HG03159 (cell line): ENCODE results near the gene GRPEL2.
"Not testable (repeated sequence)": the region's sequence is repeated elsewhere in the genome, so short reads cannot be mapped to it uniquely, and the experiment has no call there.

Experiments used
- ATAC-seq: cut with Tn5 transposase; IDR thresholded peaks from one replicate; pipeline ENCODE4 v1.9.1; 2021; ENCODE audit warnings: mild to moderate bottlenecking, moderate library complexity; ENCODE audit not compliant: unreplicated experiment

GRPEL2 gene

DNA sequence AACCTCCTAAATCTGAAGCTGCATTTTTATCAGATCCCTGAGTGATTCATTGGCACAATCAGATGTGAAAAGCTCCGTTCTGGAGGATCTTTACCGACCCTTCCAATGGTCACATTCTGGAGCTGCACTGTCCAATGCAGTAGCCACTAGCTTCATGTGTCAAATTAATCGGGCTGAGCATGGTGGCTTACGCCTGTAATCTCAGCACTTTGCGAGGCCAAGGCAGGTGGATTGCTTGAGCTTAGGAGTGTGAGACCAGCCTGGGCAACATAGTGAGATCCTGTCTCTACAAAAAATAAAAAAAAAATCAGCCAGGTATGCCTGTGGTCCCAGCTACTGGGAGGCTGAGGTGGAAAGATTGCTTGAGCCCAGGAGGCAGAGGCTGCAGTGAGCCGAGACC lies 30.1 kb downstream of the GRPEL2 start:
- ATAC-seq = no peak

DNA sequence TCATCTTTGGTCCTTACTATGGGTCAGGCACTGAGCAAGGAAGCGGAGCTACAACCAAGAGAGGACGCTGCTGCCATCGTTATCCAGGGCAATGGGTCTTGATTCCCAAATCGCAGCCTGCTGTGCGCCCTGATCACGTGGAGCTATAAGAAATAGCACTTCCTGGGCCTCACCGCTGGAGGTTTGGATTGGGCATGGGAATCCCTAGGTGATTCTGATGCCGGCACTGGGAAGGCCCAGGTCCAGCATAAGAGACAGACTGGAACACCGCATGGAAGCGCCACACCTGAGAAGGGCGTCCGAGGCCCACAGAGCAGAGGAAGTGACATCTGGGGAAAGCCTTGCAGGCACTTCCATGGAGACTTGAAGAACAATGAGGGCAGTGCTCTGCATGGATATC lies 30.8 kb downstream of the GRPEL2 start:
- no peak for ATAC-seq

DNA sequence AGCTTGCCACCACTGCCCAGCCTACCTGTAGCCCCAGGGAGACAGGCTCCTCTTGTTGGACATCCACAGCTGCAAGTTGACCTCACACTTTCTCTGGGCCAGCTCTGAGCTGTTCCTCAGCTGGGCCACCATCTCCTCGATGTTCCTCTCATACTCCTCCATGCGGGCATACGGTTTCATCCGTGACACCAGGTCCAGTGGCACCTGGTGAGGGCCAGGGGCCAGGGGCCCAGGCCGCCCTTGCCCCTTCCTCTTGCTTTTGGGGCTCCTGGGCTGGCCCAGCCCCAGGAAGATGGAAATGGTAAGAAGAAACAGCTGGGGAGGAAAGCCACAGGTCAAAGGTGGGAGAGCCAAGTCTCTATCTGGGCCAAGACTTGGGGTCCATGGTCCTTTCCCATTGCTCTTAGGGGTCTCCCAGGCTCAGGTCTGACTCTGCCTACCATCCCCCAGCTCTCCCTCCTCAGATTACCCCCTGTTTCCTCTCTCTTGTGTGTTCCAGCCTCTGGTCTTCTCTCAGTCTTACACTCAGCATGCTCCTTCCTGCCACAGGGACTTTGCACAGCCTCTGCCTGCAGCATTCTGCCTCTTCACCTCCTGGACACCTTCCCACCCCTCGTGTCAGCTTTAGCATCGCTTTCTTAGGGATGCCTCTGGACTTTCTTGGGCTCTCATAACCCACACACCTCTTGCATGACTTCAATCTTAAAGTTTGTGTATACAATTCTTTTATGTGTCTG lies 31.6 kb downstream of the GRPEL2 start:
- ATAC-seq = no peak

DNA sequence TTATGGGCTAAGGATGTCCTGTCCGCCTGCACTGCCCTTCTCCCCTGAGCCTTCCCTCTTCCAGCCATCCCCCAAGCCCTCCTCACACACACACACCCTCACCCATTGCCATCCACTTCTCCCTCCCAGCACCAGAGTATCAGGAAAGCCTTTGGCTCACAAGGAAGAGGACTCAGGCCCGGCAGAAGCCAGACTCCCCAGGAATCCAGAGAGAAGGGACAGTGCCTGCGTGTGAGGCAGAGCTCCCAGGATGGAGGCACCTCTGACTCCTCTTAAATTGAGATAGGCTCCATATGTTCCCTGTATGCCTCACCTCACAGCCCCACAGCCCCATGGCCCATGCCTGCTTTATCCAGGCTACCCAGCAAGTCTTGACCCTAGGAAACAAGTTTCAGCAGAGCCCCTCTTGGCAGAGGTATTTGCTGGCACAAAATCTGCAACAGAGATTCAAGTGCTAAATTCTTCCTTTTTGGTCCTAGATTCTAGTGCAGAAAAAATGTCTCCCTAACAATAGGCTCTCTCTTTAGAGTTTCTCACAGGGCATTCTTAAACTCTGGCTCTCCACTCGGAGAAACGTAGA lies 33.0 kb downstream of the GRPEL2 start:
- ATAC-seq = no peak

DNA sequence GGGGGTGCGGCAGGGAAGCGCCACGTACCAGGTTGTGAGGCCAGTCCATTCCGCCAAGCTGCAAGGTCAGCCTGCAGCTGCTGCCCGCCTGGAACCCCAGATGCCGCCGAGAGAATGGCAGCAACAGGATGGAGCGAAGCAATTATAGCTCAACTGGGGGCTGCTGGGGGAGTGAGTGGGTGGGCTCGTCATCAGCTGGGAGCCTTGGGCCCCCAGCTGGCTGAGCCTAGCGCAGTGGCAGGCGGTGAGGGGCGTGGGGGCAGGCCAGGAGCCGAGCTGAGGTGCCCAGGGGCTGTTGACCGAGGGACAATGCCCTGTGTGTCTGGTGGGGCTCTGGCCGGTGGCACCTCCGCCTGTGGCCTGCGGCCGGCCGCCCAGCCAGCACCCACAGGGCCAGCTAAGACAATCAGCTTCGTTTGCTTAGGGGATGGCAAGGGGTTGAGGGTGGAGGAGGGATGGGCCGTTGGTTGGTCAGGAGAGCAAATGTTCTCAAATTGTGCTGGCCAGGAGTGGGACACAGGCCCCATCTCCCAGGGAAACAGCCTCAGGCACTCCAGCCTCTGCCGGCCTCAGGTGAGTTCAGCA lies 34.0 kb downstream of the GRPEL2 start, which contains the start of gene IL17B:
Gene IL17B, minus strand, starts transcription at position 116 of the 585 bp plus-strand sequence. Its CDS starts 67 bp downstream, at position 49.
- no peak for ATAC-seq

DNA sequence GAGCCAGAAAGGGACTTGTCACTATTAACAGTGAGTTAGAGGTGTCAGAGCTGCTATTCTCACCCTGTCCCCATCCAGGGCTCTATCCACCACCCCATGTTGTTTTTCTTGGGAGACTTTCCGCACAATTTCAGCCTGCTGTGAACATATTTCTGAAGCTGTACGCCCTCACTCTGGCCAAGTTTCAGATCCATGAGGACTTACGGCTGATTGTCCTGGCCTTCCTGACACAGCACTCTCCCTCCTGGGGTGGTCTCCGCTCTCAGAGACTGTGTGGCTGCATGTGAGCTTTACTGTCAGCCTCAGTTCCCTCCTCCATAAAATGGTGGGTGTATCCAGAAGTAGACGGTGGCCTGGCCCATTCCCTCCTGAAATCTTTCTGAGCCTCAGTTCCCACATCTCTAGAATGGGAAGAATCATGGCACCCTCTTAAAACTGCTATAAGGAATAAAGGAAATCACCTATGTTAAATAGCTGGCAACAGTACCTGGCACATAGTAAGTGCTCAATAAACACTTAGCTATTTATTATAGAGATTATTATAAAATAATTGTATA lies 34.6 kb downstream of the GRPEL2 start:
- no peak for ATAC-seq

DNA sequence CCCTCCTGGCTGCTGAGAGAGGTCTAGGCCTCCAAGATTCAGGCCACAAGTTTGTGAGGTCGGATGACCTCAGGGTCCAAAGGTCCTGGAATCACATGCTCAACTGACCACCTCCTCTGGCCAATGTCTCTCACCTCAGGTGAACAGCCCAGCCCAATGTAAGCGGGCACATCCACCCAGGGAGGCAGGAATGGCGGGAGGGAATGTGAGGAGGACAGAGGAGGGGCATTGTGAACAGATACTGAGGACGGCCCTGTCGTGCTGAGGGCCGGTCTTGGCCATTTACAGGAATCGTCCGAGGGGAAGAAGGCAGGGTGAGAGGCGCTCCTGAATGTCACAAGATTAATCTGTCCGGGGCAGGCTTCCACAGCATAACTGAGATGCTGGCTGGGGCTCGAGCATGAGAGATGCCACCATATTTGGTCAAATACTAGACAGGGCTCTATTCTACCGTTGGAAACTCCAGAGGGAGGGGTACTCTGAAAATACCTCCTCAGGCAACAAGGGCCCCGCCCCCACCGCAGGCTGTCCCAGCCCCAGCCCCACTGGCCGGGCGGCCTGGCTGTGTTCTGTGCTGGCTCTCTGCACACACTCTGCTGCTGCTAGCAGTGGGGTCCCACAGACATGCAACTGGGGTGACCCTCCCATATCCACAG lies 35.3 kb downstream of the GRPEL2 start:
- no peak for ATAC-seq

DNA sequence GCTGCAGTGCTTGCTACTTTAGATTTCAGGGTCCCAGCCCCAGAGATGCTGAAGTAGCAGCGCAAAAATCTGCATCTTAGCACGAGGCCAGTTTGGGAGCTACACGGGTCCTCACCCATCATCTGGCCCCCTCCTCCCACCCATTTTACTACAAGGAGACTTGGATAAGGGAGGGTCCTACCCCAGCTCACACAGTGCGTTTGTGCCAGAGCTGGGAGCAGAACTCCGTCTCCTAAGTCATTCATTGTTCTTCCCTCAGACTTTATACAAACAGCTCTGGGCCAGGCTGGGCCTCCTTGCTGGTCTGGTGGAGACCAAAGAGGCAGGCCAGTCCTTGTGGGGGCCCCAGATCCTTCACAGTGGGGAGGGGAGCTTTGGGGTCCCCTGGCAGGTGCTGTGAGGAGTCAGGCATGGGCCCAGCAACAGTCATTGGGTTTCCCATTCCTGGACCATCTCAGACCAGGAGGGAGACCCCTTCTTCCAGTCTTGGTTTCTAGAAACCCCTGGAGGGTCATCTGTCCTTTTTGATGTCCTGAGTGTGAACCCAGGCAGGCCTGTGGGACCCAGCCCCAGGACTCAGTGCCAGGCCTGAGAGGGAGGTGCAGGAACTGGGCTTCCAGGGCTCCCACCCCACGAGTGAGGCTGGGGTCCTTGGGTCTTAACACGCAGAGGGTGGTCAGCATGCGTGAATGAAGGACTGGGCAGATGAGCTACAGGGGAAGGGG lies 36.1 kb downstream of the GRPEL2 start:
- peak; percentile 10 for ATAC-seq

DNA sequence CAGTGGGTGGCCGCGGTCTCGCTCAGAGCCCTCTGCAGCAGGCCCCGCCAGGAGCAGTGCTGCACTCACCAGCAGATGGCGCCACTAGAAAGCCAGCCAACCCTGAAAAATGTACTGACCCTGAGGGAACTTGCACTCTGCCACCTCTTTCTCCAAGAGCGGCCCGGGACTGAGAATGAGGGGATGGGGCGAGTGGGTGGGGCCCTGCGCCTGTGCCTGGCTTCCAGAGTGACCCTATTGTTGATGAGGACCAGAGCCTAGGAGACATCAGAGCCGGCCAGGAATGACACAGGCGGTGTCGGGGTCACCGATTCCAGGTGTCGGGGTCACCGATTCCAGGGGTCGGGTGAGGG lies 36.7 kb downstream of the GRPEL2 start:
- ATAC-seq = peak; percentile 83

DNA sequence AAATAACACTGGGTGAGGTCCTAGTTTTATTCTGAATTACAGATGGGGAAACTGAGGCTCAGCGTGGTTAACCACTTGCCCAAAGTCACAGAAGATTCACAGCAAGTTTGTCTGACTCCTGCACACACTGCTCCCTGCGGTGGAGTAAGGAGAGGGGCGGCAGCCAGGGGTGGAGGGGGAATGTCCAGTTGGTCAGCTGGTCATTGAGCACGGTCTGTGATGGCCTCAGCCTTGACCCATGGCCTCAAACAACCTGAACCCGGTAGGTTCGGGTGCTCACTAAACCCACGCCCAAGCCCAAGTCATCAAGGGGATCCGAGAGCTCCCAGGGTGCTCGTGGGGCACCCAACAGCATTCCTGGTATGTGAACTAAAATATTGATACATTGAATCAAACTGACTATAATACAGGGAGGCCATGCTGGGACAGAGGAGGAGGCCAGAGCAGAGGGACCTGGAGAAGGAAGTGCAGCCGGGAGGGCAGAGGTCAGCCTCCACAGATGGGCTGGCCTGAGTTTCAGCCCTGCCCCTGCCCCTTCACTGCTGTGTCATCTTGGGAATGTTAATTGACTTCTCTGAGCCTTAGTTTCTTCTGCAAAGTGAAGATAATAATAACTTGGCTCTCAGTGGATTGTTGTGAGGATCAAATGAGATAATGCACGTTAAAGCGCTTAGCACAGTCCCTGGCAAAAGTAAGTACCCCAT lies 37.4 kb downstream of the GRPEL2 start:
- ATAC-seq = no peak

DNA sequence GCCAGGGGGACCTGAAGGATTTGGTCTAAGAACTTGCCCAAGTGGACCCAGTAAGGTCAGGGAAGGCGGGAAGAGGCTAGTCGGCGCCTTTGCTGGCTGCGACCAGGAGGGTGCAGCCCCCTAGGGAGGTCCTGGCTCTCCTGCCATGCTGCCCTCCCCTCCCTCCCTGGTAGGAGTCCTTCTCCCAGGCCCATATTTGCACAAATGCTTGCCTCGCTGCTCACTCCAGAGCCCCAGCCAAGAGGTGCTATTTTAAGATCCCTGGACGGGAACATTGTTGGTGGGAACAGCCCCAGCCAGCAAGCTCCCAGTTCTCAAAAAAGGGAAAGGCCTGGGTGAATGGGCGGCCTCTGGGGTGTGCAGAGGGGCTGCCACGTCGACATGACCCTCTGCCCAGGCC lies 38.1 kb downstream of the GRPEL2 start:
- ATAC-seq = no peak

DNA sequence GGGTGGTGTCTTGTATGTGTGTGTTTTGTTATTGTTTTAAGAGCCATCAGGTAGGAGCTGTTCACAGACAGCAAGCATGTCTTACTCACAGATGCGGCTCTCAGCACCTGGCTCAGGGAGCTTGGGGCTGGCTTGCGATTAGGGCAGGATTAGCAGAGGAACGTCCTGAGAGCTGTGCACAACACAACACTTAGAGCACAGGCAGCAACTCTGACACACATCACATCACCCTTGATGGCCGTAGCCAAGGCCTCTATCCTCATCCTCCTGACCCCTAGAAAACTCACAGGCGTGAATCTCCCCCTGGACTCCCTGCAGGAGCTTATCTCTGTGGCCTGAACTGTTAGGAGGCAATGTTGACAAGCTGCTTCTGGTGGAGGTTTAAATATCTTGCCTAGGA lies 40.9 kb downstream of the GRPEL2 start:
- ATAC-seq = no peak

DNA sequence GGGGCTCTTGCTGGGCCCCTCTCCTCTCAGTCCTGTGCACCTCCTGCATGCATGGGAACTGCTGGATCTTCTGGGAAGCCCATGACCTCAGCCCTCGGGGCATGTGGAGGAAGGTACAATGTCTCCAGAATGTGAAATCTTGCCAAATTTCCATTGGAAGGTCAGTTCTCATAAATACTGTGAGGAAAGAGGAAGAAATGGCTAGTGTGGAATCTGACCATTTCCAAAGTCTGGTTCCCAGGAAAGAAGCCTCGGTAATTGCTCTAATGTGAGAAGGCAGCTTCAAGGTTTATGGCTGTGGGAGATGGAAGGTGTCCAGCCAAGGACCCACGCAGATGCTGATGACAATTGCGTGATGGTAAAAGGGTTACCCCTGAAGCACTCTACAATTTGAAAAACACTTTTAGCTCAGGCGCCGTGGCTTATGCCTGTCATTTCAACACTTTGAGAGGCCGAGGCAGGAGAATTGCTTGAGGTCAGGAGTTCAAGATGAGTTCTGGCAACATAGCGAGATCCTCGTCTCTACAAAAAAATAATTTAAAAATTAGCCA lies 41.9 kb downstream of the GRPEL2 start:
- no peak for ATAC-seq

DNA sequence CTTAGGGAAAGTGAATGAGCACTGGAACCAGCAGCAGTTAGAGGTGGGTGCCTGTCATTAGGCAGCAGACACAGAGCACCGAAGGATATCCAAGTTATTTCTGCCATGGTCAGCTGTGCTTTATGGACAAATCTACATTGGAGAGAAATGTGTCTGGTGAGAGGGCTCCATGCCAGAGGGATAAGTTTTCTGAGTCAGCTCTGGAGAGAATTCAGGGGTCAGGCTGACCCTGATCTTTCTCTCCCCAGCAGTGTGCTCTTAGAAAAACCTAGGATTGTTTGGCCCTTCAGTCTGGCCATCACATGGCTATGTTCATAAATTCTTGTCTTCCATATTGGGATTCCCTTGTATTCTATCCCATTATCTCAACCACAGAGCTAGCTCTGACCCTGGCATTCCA lies 42.7 kb downstream of the GRPEL2 start:
- ATAC-seq = no peak

DNA sequence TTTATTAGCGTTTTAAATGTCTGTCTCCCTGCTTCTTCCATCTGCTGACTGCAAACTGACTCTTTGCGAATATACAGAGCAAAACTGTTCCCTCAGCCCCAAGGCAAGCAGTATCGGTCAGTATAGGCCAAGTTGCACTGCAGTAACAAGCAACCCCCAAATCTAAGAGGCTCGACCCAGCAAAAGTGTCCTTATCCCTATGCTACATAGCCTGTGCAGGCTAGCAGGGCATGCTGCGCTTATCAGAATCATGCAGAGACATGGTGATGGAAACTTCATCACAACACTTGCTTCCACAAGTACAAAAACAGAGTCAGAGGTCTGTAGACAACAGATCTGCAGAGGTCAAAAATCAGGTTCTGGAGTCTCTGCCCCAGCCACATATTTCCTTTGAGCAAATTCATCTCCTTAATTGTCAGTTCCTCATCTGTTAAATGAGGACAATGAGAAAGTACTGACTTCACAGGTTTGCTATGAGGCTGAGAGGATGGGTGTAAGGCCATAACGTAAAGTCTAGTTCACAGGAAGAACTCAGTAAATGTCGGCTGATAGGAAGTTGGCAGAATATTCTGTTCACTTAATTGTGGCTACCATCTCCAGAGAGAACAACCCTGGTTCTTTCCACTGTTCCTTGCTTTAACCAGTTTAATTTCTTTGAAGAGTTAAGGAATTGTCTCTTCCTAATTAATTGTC lies 43.3 kb downstream of the GRPEL2 start:
- no peak for ATAC-seq

DNA sequence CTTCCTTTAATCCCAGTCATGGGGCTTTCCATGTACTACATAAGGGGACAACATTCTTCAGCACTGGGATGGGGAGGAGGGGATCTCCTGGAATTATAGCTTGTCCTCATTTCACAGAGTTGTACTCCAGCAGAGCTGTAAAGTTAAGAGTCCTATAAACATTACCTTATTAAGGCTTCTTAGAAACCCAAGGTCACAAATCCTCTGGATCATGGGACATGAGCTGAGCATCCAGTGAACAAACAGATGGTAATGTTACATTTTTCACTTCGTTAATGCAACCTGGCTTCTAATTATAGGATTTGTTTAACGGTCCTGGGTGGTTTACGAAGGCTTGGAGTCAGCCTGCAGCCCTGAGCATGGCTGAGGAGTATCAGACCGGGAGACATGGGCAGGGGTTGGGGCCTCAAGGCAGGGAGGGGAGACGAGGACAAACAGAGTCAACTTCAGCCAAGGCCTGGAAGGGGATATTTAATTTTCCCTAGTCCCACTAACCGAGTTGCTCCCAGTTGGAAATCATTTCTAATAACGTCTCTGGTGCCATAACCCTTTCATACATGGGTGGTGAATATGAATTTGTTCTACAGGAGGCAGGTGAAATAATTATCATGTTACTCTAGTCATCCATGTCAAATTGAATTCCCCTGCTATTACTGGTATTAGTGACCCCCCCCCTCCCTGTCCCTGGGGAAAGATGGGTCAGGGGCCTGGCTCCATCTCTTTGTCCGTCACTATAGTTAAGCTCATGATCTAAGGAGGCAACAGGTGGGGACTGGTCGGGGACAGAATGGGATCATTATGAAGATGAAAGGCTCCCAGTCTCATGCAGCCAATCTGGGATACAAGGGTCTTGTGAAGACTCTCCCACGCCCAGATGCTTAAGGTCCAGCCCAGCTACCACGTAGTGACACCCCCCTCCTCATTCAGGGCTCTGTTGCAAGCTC lies 44.5 kb downstream of the GRPEL2 start:
- ATAC-seq = no peak

DNA sequence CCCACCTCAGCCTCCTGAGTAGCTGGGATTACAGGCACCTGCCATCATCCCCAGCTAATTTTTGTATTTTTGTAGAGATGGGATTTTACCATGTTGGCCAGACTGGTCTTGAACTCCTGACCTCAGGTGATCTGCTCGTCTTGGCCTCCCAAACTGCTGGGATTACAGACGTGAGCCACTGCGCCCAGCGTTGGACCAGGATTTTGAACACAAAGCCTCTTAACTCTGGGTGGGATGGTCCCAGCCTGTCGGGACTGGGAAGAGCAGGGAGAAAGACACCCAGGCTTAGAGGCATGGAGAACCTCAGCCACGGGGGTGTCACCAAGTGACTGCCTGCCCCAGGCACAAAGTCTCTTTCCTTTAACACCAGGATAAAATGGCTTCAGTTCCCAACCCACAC lies 45.8 kb downstream of the GRPEL2 start:
- ATAC-seq = not testable (repeated sequence)

DNA sequence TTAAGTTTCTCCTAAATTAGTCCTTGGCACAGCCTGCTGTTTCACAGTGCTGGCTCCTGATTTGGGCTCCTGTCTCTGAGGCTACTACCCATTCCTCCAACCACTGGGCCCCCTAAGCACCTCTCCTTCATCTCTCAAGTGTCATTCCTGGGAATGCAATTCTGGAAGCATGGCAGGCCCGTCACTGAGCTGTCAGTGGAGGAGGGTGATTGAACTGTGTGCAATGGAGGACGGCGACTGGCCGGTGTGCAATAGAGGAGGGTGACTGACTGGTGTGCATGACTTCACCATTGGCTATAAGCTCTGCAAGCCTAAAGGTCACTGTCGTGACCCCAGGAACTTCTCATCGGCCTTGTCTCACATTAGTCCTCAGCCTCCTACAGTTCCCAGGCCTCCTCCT lies 46.2 kb downstream of the GRPEL2 start:
- ATAC-seq = no peak
